Measurements from ENCODE around the gene CHL1. TPM values are rescaled to one million over a fixed set of nuclear protein-coding genes. Genes with fewer than 3 reads are reported as not detected.

The CHL1 gene
- total and polyA plus RNA-seq, 2 of the 8 experiments (the other 6 are each of a cell fraction or from before 2014, with no cell fraction given) = 0.05 to 0.99 TPM

GRCh38 chr3:236881-237280 is 40.3 kb downstream of the CHL1 start:
- H3K79me1 ChIP-seq (ENCODE audit: low read depth, low read length) = no peaks in the 10 kb centered on the region
- no peak overlapping the region for H2AK5ac ChIP-seq (ENCODE audit: low read depth, low read length)
- H4K91ac ChIP-seq (replicated peaks; ENCODE audit: insufficient read length, low read length) = no peak overlapping the region
- no peak overlapping the region for H2BK12ac ChIP-seq (ENCODE audit: low read depth, low read length)
- no peak overlapping the region for H3K4me3 ChIP-seq (ENCODE audit: extremely low read depth in 1 of 4, insufficient read depth in 2 of 4, low read depth in 3 of 4, low read length in 4 of 4)
- no peak overlapping the region for H2BK15ac ChIP-seq (ENCODE audit: low read length)
- TF ChIP-seq SUZ12 (IDR thresholded peaks at IDR 0.05; ENCODE audit: low read length) = no peak
- no peak for TF ChIP-seq BCL11A (IDR thresholded peaks at IDR 0.05; ENCODE audit: low read depth in 2 of 2, low read length in 2 of 2)
- H4K5ac ChIP-seq (ENCODE audit: insufficient read length, low read depth, low read length) = no peak overlapping the region
- WGBS, 2 experiments (ENCODE audit: extremely low coverage in 1 of 2, insufficient coverage in 1 of 2, insufficient read length in 1 of 2, insufficient replicate concordance in 2 of 2, low coverage in 1 of 2, low lambda C conversion rate in 2 of 2, missing lambda C conversion rate in 1 of 2) = 90% methylated on average over 4 of the region's 4 CpGs; no CpG with 5 or more reads in 1 of the 2 experiments
- no peaks in the 10 kb centered on the region for H3K23me2 ChIP-seq (ENCODE audit: low read depth, low read length)
- no peak for DNase-seq (ENCODE audit: low read depth in 1 of 2, low spot score in 2 of 2)
- no peak overlapping the region for H3K14ac ChIP-seq (ENCODE audit: insufficient read length)
- H3K9ac ChIP-seq (replicated peaks in 1 of 4; ENCODE audit: extremely low read depth in 1 of 4, low read depth in 3 of 4, low read length in 3 of 4) = no peak overlapping the region
- no peak overlapping the region for H2BK5ac ChIP-seq (ENCODE audit: low read depth, low read length)
- H2BK120ac ChIP-seq (replicated peaks; ENCODE audit: low read depth, low read length) = no peak overlapping the region
- H4K8ac ChIP-seq (ENCODE audit: extremely low read depth, insufficient read depth, low read length) = no peak overlapping the region
- H3K4me1 ChIP-seq (replicated peaks in 1 of 4; ENCODE audit: control insufficient read depth in 3 of 4, insufficient read depth in 4 of 4, low read length in 3 of 4) = 0 out of 7 replicates have a peak, but pooled peaks cover 0 to 2% (median 0%) of the 10 kb centered on the region in 4 experiments
- H3K18ac ChIP-seq (ENCODE audit: extremely low read depth, low read length) = no peak overlapping the region
- H3K9me3 ChIP-seq (ENCODE audit: insufficient read depth in 2 of 2, low read depth in 1 of 2, low read length in 1 of 2) = no peaks in the 10 kb centered on the region
- no peak overlapping the region for H2AFZ ChIP-seq (ENCODE audit: low read length)
- CTCF ChIA-PET (ENCODE audit: partially characterized antibody) = no interaction called here
- H3K79me2 ChIP-seq (ENCODE audit: control insufficient read depth in 1 of 2, insufficient read depth in 2 of 2, low read length in 2 of 2) = no peaks in the 10 kb centered on the region
- H3K36me3 ChIP-seq (ENCODE audit: control insufficient read depth in 2 of 4, insufficient read depth in 4 of 4, low read length in 3 of 4) = no peaks in the 10 kb centered on the region
- no peaks in the 10 kb centered on the region for H3K27me3 ChIP-seq (replicated peaks in 1 of 4; ENCODE audit: control insufficient read depth in 3 of 4, extremely low read depth in 1 of 4, insufficient read depth in 3 of 4, low read length in 3 of 4)
- POLR2A ChIA-PET (ENCODE audit: partially characterized antibody) = no interaction called here
- H3K56ac ChIP-seq (replicated peaks; ENCODE audit: insufficient read length, low read depth, low read length) = no peak overlapping the region
- H2BK20ac ChIP-seq (ENCODE audit: low read length) = no peak overlapping the region
- H4K20me1 ChIP-seq (replicated peaks in 1 of 2; ENCODE audit: control insufficient read depth in 1 of 2, insufficient read depth in 2 of 2, low read length in 2 of 2) = no peaks in the 10 kb centered on the region
- H3K4me2 ChIP-seq (ENCODE audit: insufficient read depth in 1 of 2, low read depth in 2 of 2, low read length in 2 of 2) = no peak overlapping the region
- H3K4ac ChIP-seq (replicated peaks; ENCODE audit: insufficient read length, low read depth, low read length) = no peak overlapping the region
- FAIRE-seq = no peak
- no peak overlapping the region for H3K23ac ChIP-seq (ENCODE audit: insufficient read length)
- no peak overlapping the region for H3K27ac ChIP-seq (ENCODE audit: low read depth, low read length)
